H9 (cell line): ENCODE data around the gene CAND2. TPM values are rescaled to one million over a fixed set of nuclear protein-coding genes. Genes with fewer than 3 reads are reported as not detected.

ENCODE experiments used
- DNase-seq: peaks from one replicate; pipeline ENCODE4 v3.0.0-alpha.2; 2017
- H2AFZ ChIP-seq: one replicate; pipeline ENCODE4 v1.6.1; 2013; ENCODE audit warnings: mild to moderate bottlenecking, low read length, control low read depth, moderate library complexity
- H2AK5ac ChIP-seq: 2 replicates; pipeline ENCODE4 v1.6.1; 2013; ENCODE audit warnings: low read length, control low read depth, mixed read lengths; ENCODE audit not compliant: insufficient read length
- H2BK120ac ChIP-seq: one replicate; pipeline ENCODE4 v1.6.1; 2013; ENCODE audit warnings: low read depth, mild to moderate bottlenecking, low read length, control low read depth, inconsistent platforms; ENCODE audit not compliant: poor library complexity, severe bottlenecking
- H2BK12ac ChIP-seq: 2 replicates; pipeline ENCODE4 v1.6.1; 2013; ENCODE audit warnings: low read length, control low read depth, mixed read lengths, low read depth; ENCODE audit not compliant: insufficient read length
- H2BK15ac ChIP-seq: 2 replicates; pipeline ENCODE4 v1.6.1; 2013; ENCODE audit warnings: low read depth, low read length, control low read depth
- H2BK20ac ChIP-seq: one replicate; pipeline ENCODE4 v1.6.1; 2013; ENCODE audit warnings: low read depth, mild to moderate bottlenecking, low read length, control low read depth, inconsistent platforms; ENCODE audit not compliant: poor library complexity, severe bottlenecking
- H2BK5ac ChIP-seq: 2 replicates; pipeline ENCODE4 v1.6.1; 2013; ENCODE audit warnings: low read length, control low read depth, mixed read lengths; ENCODE audit not compliant: insufficient read length
- H3K14ac ChIP-seq: 2 replicates; pipeline ENCODE4 v1.6.1; 2013; ENCODE audit warnings: low read length, control low read depth; ENCODE audit not compliant: insufficient read depth
- H3K18ac ChIP-seq: 2 replicates; pipeline ENCODE4 v1.6.1; 2013; ENCODE audit warnings: low read depth, mild to moderate bottlenecking, mixed read lengths, low read length, control low read depth; ENCODE audit not compliant: insufficient read length
- H3K23ac ChIP-seq: 2 replicates; pipeline ENCODE4 v1.6.1; 2013; ENCODE audit warnings: low read length, control low read depth, mixed read lengths, low read depth; ENCODE audit not compliant: insufficient read length
- H3K23me2 ChIP-seq: 2 replicates; pipeline ENCODE4 v1.6.1; 2013; ENCODE audit warnings: low read depth, mild to moderate bottlenecking, mixed read lengths, low read length, control low read depth; ENCODE audit not compliant: insufficient read length, poor library complexity, severe bottlenecking
- H3K27ac ChIP-seq: 2 replicates; pipeline ENCODE4 v1.5.1; 2013; ENCODE audit warnings: low read length, control low read depth, mixed read lengths, low read depth; ENCODE audit not compliant: insufficient read length
- H3K27me3 ChIP-seq: 2 replicates; pipeline ENCODE4 v1.6.1; 2013; ENCODE audit warnings: low read length, control low read depth, inconsistent platforms; ENCODE audit not compliant: insufficient read depth
- H3K4ac ChIP-seq: 2 replicates; pipeline ENCODE4 v1.6.1; 2013; ENCODE audit warnings: low read depth, mild to moderate bottlenecking, control low read depth, inconsistent platforms, low read length, moderate library complexity
- H3K4me1 ChIP-seq: 2 replicates; pipeline ENCODE4 v1.6.1; 2013; ENCODE audit warnings: low read length, control low read depth, inconsistent platforms; ENCODE audit not compliant: insufficient read depth
- H3K4me2 ChIP-seq: 2 replicates; pipeline ENCODE4 v1.6.1; 2013; ENCODE audit warnings: low read length, control low read depth, mixed read lengths; ENCODE audit not compliant: insufficient read length, insufficient read depth
- H3K56ac ChIP-seq: 2 replicates; pipeline ENCODE4 v1.6.1; 2013; ENCODE audit warnings: low read depth, mild to moderate bottlenecking, mixed read lengths, low read length, control low read depth; ENCODE audit not compliant: insufficient read length
- H3K79me1 ChIP-seq: 2 replicates; pipeline ENCODE4 v1.6.1; 2013; ENCODE audit warnings: low read depth, mild to moderate bottlenecking, moderate library complexity, low read length, control low read depth, inconsistent platforms; ENCODE audit not compliant: insufficient read depth, poor library complexity, severe bottlenecking
- H3K79me2 ChIP-seq: 2 replicates; pipeline ENCODE4 v1.6.1; 2013; ENCODE audit warnings: low read length, control low read depth, inconsistent platforms; ENCODE audit not compliant: insufficient read depth
- H3K9ac ChIP-seq: 2 replicates; pipeline ENCODE4 v1.6.1; 2013; ENCODE audit warnings: low read length, control low read depth, mixed read lengths; ENCODE audit not compliant: insufficient read length; ENCODE audit errors: extremely low read depth
- H3K9me3 ChIP-seq: one replicate; pipeline ENCODE4 v1.6.1; 2013; ENCODE audit warnings: low read depth, low read length, inconsistent platforms; ENCODE audit not compliant: control insufficient read depth
- H3T11ph ChIP-seq: one replicate; pipeline ENCODE4 v1.6.1; 2013; ENCODE audit warnings: mild to moderate bottlenecking, low read length, control low read depth, inconsistent platforms
- H4K20me1 ChIP-seq: one replicate; pipeline ENCODE4 v1.6.1; 2013; ENCODE audit not compliant: control insufficient read depth, insufficient read length, insufficient read depth
- H4K5ac ChIP-seq: 2 replicates; pipeline ENCODE4 v1.6.1; 2013; ENCODE audit warnings: low read depth, mild to moderate bottlenecking, mixed read lengths, low read length, control low read depth; ENCODE audit not compliant: insufficient read length
- H4K8ac ChIP-seq: replicated peaks from 2 replicates; pipeline ENCODE4 v1.6.1; 2013; ENCODE audit warnings: low read length, control low read depth, mixed read lengths, low read depth; ENCODE audit not compliant: insufficient read length
- H4K91ac ChIP-seq: 2 replicates; pipeline ENCODE4 v1.6.1; 2013; ENCODE audit warnings: low read depth, mild to moderate bottlenecking, moderate library complexity, mixed read lengths, low read length, control low read depth; ENCODE audit not compliant: insufficient read length
- H3K27ac Mint-ChIP-seq, 3 experiments: 2 replicates in 2 of 3; 3 replicates in 1 of 3; pipeline ENCODE4 v1.8.0; 2020 to 2021; ENCODE audit warnings: mixed read lengths in 3 of 3, mild to moderate bottlenecking in 1 of 3, moderate library complexity in 1 of 3
- H3K27me3 Mint-ChIP-seq: 2 replicates; pipeline ENCODE4 v1.8.0; 2021; ENCODE audit warnings: low read depth, mild to moderate bottlenecking, moderate library complexity, mixed read lengths
- H3K36me3 Mint-ChIP-seq, 3 experiments: 2 replicates in 2 of 3; 3 replicates in 1 of 3; pipeline ENCODE4 v1.8.0; 2020 to 2021; ENCODE audit warnings: low read depth in 3 of 3, mixed read lengths in 3 of 3; ENCODE audit not compliant: insufficient read depth in 1 of 3
- H3K4me1 Mint-ChIP-seq, 2 experiments: 2 replicates each; pipeline ENCODE4 v1.8.0; 2020; ENCODE audit warnings: mixed read lengths in 2 of 2
- H3K4me3 Mint-ChIP-seq, 2 experiments: 2 replicates in 1 of 2; 3 replicates in 1 of 2; pipeline ENCODE4 v1.8.0; 2020 to 2021; ENCODE audit warnings: mild to moderate bottlenecking in 2 of 2, mixed read lengths in 2 of 2, moderate library complexity in 1 of 2
- H3K9me3 Mint-ChIP-seq, 2 experiments: 2 replicates in 1 of 2; 3 replicates in 1 of 2; pipeline ENCODE4 v1.8.0; 2020; ENCODE audit warnings: mild to moderate bottlenecking in 2 of 2, mixed read lengths in 2 of 2, moderate library complexity in 1 of 2
- CTCF ChIP-seq: fragments of 200-600 bp; sonication (generic); conservative IDR thresholded peaks from 3 replicates; pipeline ENCODE4 v1.8.0; 2021; ENCODE audit warnings: antibody characterized with exemption, mild to moderate bottlenecking
- WGBS: extraction: QIAGEN DNeasy Blood & Tissue Kit; methylation state at CpG from one replicate; pipeline ENCODE4 v1.1.7; 2013; ENCODE audit warnings: missing lambda C conversion rate, low lambda C conversion rate, mixed read lengths; ENCODE audit not compliant: insufficient read length; ENCODE audit errors: extremely low coverage; 5-methylcytosine and 5-hydroxymethylcytosine counted together
- total RNA-seq: library from RNA; stranded (reverse); gene quantifications from 2 replicates; pipeline ENCODE4 v1.2.1, GENCODE V29; 2021

Gene CAND2
- total RNA-seq, 1 experiment from 2014 or later, result 10.7 TPM

- no peak for TF ChIP-seq CTCF
- H3K36me3 Mint-ChIP-seq, result no peaks in the 10 kb centered on the region
- H2BK15ac ChIP-seq, result no peak overlapping the region
- no peak overlapping the region for H2BK20ac ChIP-seq
- H4K20me1 ChIP-seq, result no peaks in the 10 kb centered on the region
- H3K9me3 ChIP-seq, result no peaks in the 10 kb centered on the region
- no peak for DNase-seq
- no CpG with 5 or more reads among the region's 3 CpGs for WGBS
- H2BK120ac ChIP-seq, result no peak overlapping the region
- no peaks in the 10 kb centered on the region for H3K79me1 ChIP-seq
- no peak overlapping the region for H3K56ac ChIP-seq
- no peak overlapping the region for H3K4ac ChIP-seq
- H3K9me3 Mint-ChIP-seq, result no peaks in the 10 kb centered on the region
- no peaks in the 10 kb centered on the region for H3K27me3 Mint-ChIP-seq
- H3K4me2 ChIP-seq, result no peak overlapping the region
- H3K79me2 ChIP-seq, result no peaks in the 10 kb centered on the region
- H3K27ac Mint-ChIP-seq, result no peak overlapping the region
- H3T11ph ChIP-seq, result no peak overlapping the region
- H3K27ac ChIP-seq, result no peak overlapping the region
- H3K9ac ChIP-seq, result no peak overlapping the region
- H3K4me1 ChIP-seq, result no peaks in the 10 kb centered on the region
- H3K4me1 Mint-ChIP-seq, result no peaks in the 10 kb centered on the region; a peak in 1 of 4 replicates
- no peak overlapping the region for H2BK5ac ChIP-seq
- no peak overlapping the region for H4K8ac ChIP-seq
- H2AFZ ChIP-seq, result no peak overlapping the region
- H2AK5ac ChIP-seq, result no peak overlapping the region
- H3K14ac ChIP-seq, result no peak overlapping the region
- H3K27me3 ChIP-seq, result no peaks in the 10 kb centered on the region
- no peaks in the 10 kb centered on the region for H3K23me2 ChIP-seq
- H2BK12ac ChIP-seq, result no peak overlapping the region
- no peak overlapping the region for H4K5ac ChIP-seq
- no peak overlapping the region for H4K91ac ChIP-seq
- H3K4me3 Mint-ChIP-seq, result no peak overlapping the region
- H3K23ac ChIP-seq, result no peak overlapping the region
- no peak overlapping the region for H3K18ac ChIP-seq
Observed at GRCh38 chr3:12752102-12752501, 44.4 kb upstream of the CAND2 start.
